B cell (primary cell): ENCODE measurements around the gene ARHGAP22. TPM values are rescaled to one million over a fixed set of nuclear protein-coding genes. Genes with fewer than 3 reads are reported as not detected.

Experiments
- ATAC-seq: fragments of 200-7000 bp; cut with Tn5 transposase; one replicate; pipeline ENCODE4 v1.10.0; 2021; ENCODE audit warnings: low read depth, mild to moderate bottlenecking, moderate number of reproducible peaks, moderate library complexity
- CTCF ChIA-PET: fragments of 350-600 bp; sonication (Branson Sonifier 250); formaldehyde crosslinking; loops from one replicate; lab custom pipeline; 2021; ENCODE audit warnings: antibody characterized with exemption, inconsistent platforms; lab: Charles Lee
- POLR2A ChIA-PET: fragments of 350-600 bp; sonication (Branson Sonifier 250); formaldehyde crosslinking; loops from one replicate; lab custom pipeline; 2021; ENCODE audit warnings: antibody characterized with exemption; lab: Charles Lee
- DNase-seq: peaks from one replicate; pipeline ENCODE4 v3.0.0; 2013
- H2AFZ ChIP-seq: 2 replicates; pipeline ENCODE4 v1.6.1; 2012; ENCODE audit warnings: mild to moderate bottlenecking, low read depth, low read length; ENCODE audit not compliant: insufficient read depth, poor library complexity, severe bottlenecking
- H3K27ac ChIP-seq, 2 donors: 1 replicate in 1 of 2; 2 replicates in 1 of 2; pipeline ENCODE4 v1.5.1; 2012 to 2013; ENCODE audit warnings: low read length in 2 of 2, mild to moderate bottlenecking in 2 of 2, moderate library complexity in 1 of 2
- H3K27me3 ChIP-seq, 4 experiments: fragments of 200-600 bp in 1 of 4; sonication (generic) in 1 of 4; replicated peaks in 1 of 4; 1 replicate in 2 of 4; 2 replicates in 2 of 4; pipeline versions ENCODE4 v1.6.1 to v1.7.0; 2013 to 2016; ENCODE audit warnings: low read length in 3 of 4, mild to moderate bottlenecking in 2 of 4, mixed read lengths in 1 of 4, moderate library complexity in 1 of 4; ENCODE audit not compliant: insufficient read depth in 4 of 4, control insufficient read depth in 3 of 4; ENCODE audit errors: control extremely low read depth in 1 of 4
- H3K36me3 ChIP-seq, 2 experiments: replicated peaks in 1 of 2; 1 replicate in 1 of 2; 2 replicates in 1 of 2; pipeline versions ENCODE4 v1.6.1 to v1.7.1; 2013; ENCODE audit warnings: low read length in 1 of 2; ENCODE audit not compliant: insufficient read depth in 2 of 2, control insufficient read depth in 1 of 2; ENCODE audit errors: control extremely low read depth in 1 of 2, extremely low read depth in 1 of 2
- H3K4me1 ChIP-seq, 2 donors: fragments of 200-600 bp in 1 of 2; sonication (generic) in 1 of 2; 1 replicate in 1 of 2; 2 replicates in 1 of 2; pipeline versions ENCODE4 v1.5.1 to v1.6.1; 2013 to 2017; ENCODE audit warnings: low read length in 2 of 2; ENCODE audit not compliant: control insufficient read depth in 2 of 2, insufficient read depth in 2 of 2
- H3K4me2 ChIP-seq: replicated peaks from 2 replicates; pipeline ENCODE3; 2012; ENCODE audit warnings: mild to moderate bottlenecking, low read depth, low read length; ENCODE audit not compliant: poor library complexity, severe bottlenecking
- H3K4me3 ChIP-seq, 5 experiments: fragments of 200-600 bp in 1 of 5; sonication (generic) in 1 of 5; 1 replicate in 3 of 5; 2 replicates in 2 of 5; pipeline versions ENCODE4 v1.5.1 to v1.7.0; 2011 to 2016; ENCODE audit warnings: low read length in 4 of 5, mild to moderate bottlenecking in 4 of 5, low read depth in 2 of 5, control low read depth in 1 of 5, moderate library complexity in 1 of 5; ENCODE audit not compliant: insufficient read depth in 1 of 5; ENCODE audit errors: control extremely low read depth in 1 of 5, extremely low read depth in 1 of 5
- H3K79me2 ChIP-seq: fragments of 200-600 bp; sonication (generic); one replicate; pipeline ENCODE4 v1.6.0; 2016; ENCODE audit warnings: low read length; ENCODE audit not compliant: control insufficient read depth, insufficient read depth
- H3K9ac ChIP-seq: fragments of 200-600 bp; sonication (generic); 2 replicates; pipeline ENCODE4 v1.6.1; 2017; ENCODE audit warnings: mild to moderate bottlenecking, low read length, moderate library complexity
- H3K9me3 ChIP-seq, 3 donors: one replicate each; pipeline versions ENCODE4 v1.6.1 to v1.7.1; 2013; ENCODE audit warnings: low read length in 2 of 3; ENCODE audit not compliant: control insufficient read depth in 2 of 3, insufficient read depth in 1 of 3; ENCODE audit errors: control extremely low read depth in 1 of 3
- H4K20me1 ChIP-seq: 2 replicates; pipeline ENCODE4 v1.6.0; 2012; ENCODE audit warnings: mild to moderate bottlenecking, low read length; ENCODE audit not compliant: insufficient read depth, control insufficient read depth, poor library complexity, severe bottlenecking
- H3K27ac Mint-ChIP-seq: one replicate; pipeline ENCODE4 v1.8.0; 2021; ENCODE audit warnings: mixed read lengths
- H3K27me3 Mint-ChIP-seq: one replicate; pipeline ENCODE4 v1.8.0; 2021; ENCODE audit warnings: mixed read lengths
- H3K4me1 Mint-ChIP-seq: one replicate; pipeline ENCODE4 v1.8.0; 2021; ENCODE audit warnings: mixed read lengths
- H3K4me3 Mint-ChIP-seq: one replicate; pipeline ENCODE4 v1.8.0; 2021; ENCODE audit warnings: mixed read lengths
- H3K9me3 Mint-ChIP-seq: one replicate; pipeline ENCODE4 v1.8.0; 2022; ENCODE audit warnings: mixed read lengths; ENCODE audit not compliant: insufficient read depth
- CTCF ChIP-seq: fragments of 200-600 bp; IDR thresholded peaks from one replicate; pipeline ENCODE4 v1.8.0; 2022; ENCODE audit warnings: antibody characterized with exemption, mild to moderate bottlenecking
- EZH2 ChIP-seq: IDR thresholded peaks from 2 replicates; pipeline ENCODE4 v1.6.1; 2012; ENCODE audit warnings: borderline replicate concordance, low read depth, mild to moderate bottlenecking, moderate library complexity, low read length; ENCODE audit not compliant: insufficient read depth, poor library complexity, severe bottlenecking
- WGBS: methylation state at CpG from one replicate; pipeline ENCODE4 v1.1.5; 2013; ENCODE audit warnings: missing lambda C conversion rate; ENCODE audit not compliant: insufficient coverage; 5-methylcytosine and 5-hydroxymethylcytosine counted together
- intact Hi-C: fragments of 100-400 bp; cut with micrococcal nuclease; formaldehyde crosslinking; loops from one replicate; pipeline ENCODE4 v1.10.0; 2022
- polyA plus RNA-seq: library from polyadenylated mRNA; depleted of rRNA; stranded (reverse); fragments of >200 nt; gene quantifications from 2 replicates; pipeline ENCODE4 v1.2.3, GENCODE V29; 2012
- total RNA-seq, 2 donors: library from RNA; stranded (reverse); fragments of 120-200 nt in 1 of 2; gene quantifications; 1 replicate in 1 of 2; 2 replicates in 1 of 2; pipeline versions ENCODE4 v1.2.3 to v1.2.4, GENCODE V29; 2013 to 2022

The ARHGAP22 gene
- total and polyA plus RNA-seq, 2 donors (not counting 1 experiment from before 2014, with no cell fraction given), result 1.9 to 2.0 TPM

GRCh38 chr10:48496105-48496830, 108.6 kb downstream of the ARHGAP22 start:
- H3K4me1 Mint-ChIP-seq, result peaks cover 17% of the 10 kb centered on the region
- H3K27me3 Mint-ChIP-seq, result peaks cover 41% of the 10 kb centered on the region
- no peak overlapping the region for H3K27ac ChIP-seq
- H3K9me3 ChIP-seq, result peaks cover 0 to 4% (median 0%) of the 10 kb centered on the region in 3 donors
- H3K9ac ChIP-seq, result no peak overlapping the region
- ChIA-PET POLR2A (no interaction called here), CTCF (interaction anchor here (0.9 kb wide), 1 partner anchor 47 kb away, joined by 3 read pairs; no protein-coding TSS in a partner anchor)
- ATAC-seq (no peak), DNase-seq (no peak)
- WGBS, result 78% methylated on average over 3 of the region's 10 CpGs
- H4K20me1 ChIP-seq, result no peaks in the 10 kb centered on the region
- H3K4me1 ChIP-seq, result no peaks in the 10 kb centered on the region
- no peak overlapping the region for H3K27ac Mint-ChIP-seq
- H3K4me3 ChIP-seq, result no peak overlapping the region
- intact Hi-C loops, result no loop called here
- no peak overlapping the region for H3K4me2 ChIP-seq
- no peak overlapping the region for H2AFZ ChIP-seq
- no peaks in the 10 kb centered on the region for H3K36me3 ChIP-seq
- TF ChIP-seq EZH2 (no peak), CTCF (no peak)
- H3K27me3 ChIP-seq, result peaks cover 0 to 7% (median 3%) of the 10 kb centered on the region in 4 experiments
- no peaks in the 10 kb centered on the region for H3K9me3 Mint-ChIP-seq
- H3K4me3 Mint-ChIP-seq, result no peak overlapping the region
- H3K79me2 ChIP-seq, result no peaks in the 10 kb centered on the region
